ENCODE results near the gene ZCCHC17. TPM values are rescaled to one million over a fixed set of nuclear protein-coding genes. Genes with fewer than 3 reads are reported as not detected.
A peak's percentile ranks its signal among the peaks of the same experiment; 100 is the strongest.

Gene ZCCHC17
- total RNA-seq, 2 experiments from 2014 or later, result 30.1 to 33.8 TPM

- BruUV-seq (replicated peaks), result no TSS peak
- Histone ChIP-seq H2AFZ (ENCODE audit: low read length) (no peak overlapping the region), H3K27ac (ENCODE audit: low read depth, low read length, poor library complexity, severe bottlenecking) (no peak overlapping the region), H3K4me1 (ENCODE audit: insufficient read depth, low read length, poor library complexity, severe bottlenecking) (peaks cover 14% of the 10 kb centered on the region), H3K36me3 (ENCODE audit: insufficient read depth, low read length) (no peaks in the 10 kb centered on the region), H3K79me2 (ENCODE audit: insufficient read depth, low read depth, low read length) (no peaks in the 10 kb centered on the region), H3K9me3 (ENCODE audit: low read length) (no peaks in the 10 kb centered on the region), H3K4me2 (ENCODE audit: low read length) (no peak overlapping the region), H3K4me3 (ENCODE audit: low read depth, low read length, poor library complexity, severe bottlenecking) (no peak overlapping the region), H4K20me1 (ENCODE audit: insufficient read depth, low read length) (no peaks in the 10 kb centered on the region), H3K9me2 (ENCODE audit: insufficient read depth, low read length) (no peaks in the 10 kb centered on the region)
- peak; percentile 26 for DNase-seq (ENCODE audit: low spot score)
- ChIA-PET POLR2A (interaction anchor here (0.6 kb wide), 1 partner anchor 421 kb away, joined by 5 read pairs; no protein-coding TSS in a partner anchor), CTCF (ENCODE audit: unreplicated experiment) (interaction anchor here (0.9 to 3.5 kb wide), 2 partner anchors 23 to 152 kb away, joined by 3 to 23 read pairs; no protein-coding TSS in a partner anchor)
- TF ChIP-seq EZH2phosphoT487 (IDR thresholded peaks at IDR 0.05; ENCODE audit: borderline replicate concordance, low read depth, low read length), result no peak
- peak; percentile 77 for TF ChIP-seq CTCF (conservative IDR thresholded peaks at IDR 0.05; ENCODE audit: low read length)
- intact Hi-C loops (cut with micrococcal nuclease; ENCODE audit: unreplicated experiment), result loop anchor here (1.0 kb wide), 1 partner anchor 27 kb away; no protein-coding TSS in a partner anchor
Measured at GRCh38 chr1:31396633-31397351, 100.0 kb downstream of the ZCCHC17 start.

GRCh38 chr1:31397360-31398095, 100.7 kb downstream of the ZCCHC17 start:
- no peak for DNase-seq (ENCODE audit: low spot score)
- intact Hi-C loops (cut with micrococcal nuclease; ENCODE audit: unreplicated experiment), result no loop called here
- no peaks in the 10 kb centered on the region for H3K9me3 ChIP-seq (ENCODE audit: low read length)
- H3K4me2 ChIP-seq (ENCODE audit: low read length), result no peak overlapping the region
- no TSS peak for BruUV-seq (replicated peaks)
- no peak overlapping the region for H2AFZ ChIP-seq (ENCODE audit: low read length)
- no peak overlapping the region for H3K27ac ChIP-seq (ENCODE audit: low read depth, low read length, poor library complexity, severe bottlenecking)
- no peaks in the 10 kb centered on the region for H3K36me3 ChIP-seq (ENCODE audit: insufficient read depth, low read length)
- TF ChIP-seq CTCF (conservative IDR thresholded peaks at IDR 0.05; ENCODE audit: low read length), result no peak
- TF ChIP-seq EZH2phosphoT487 (IDR thresholded peaks at IDR 0.05; ENCODE audit: borderline replicate concordance, low read depth, low read length), result no peak
- no peak overlapping the region for H3K4me3 ChIP-seq (ENCODE audit: low read depth, low read length, poor library complexity, severe bottlenecking)
- peaks cover 14% of the 10 kb centered on the region for H3K4me1 ChIP-seq (ENCODE audit: insufficient read depth, low read length, poor library complexity, severe bottlenecking)
- H3K9me2 ChIP-seq (ENCODE audit: insufficient read depth, low read length), result no peaks in the 10 kb centered on the region
- H3K79me2 ChIP-seq (ENCODE audit: insufficient read depth, low read depth, low read length), result no peaks in the 10 kb centered on the region
- ChIA-PET CTCF (ENCODE audit: unreplicated experiment) (interaction anchor here (0.9 kb wide), 1 partner anchor 22 kb away, joined by 3 read pairs; no protein-coding TSS in a partner anchor), POLR2A (interaction anchor here (0.6 kb wide), 1 partner anchor 422 kb away, joined by 5 read pairs; no protein-coding TSS in a partner anchor)
- no peaks in the 10 kb centered on the region for H4K20me1 ChIP-seq (ENCODE audit: insufficient read depth, low read length)

Data from OCI-LY7 (cell line).